DND-41 (cell line): ENCODE data around the gene MRTFA.

Experiments
- ATAC-seq: fragments of 200-7000 bp; cut with Tn5 transposase; 3 replicates; pipeline ENCODE4 v1.9.1; 2021; ENCODE audit warnings: low read depth; ENCODE audit not compliant: insufficient read depth
- DNase-seq: peaks from one replicate; pipeline ENCODE4 v3.0.0-alpha.2; 2020
- H2AFZ ChIP-seq: 2 replicates; pipeline ENCODE4 v1.6.0; 2012; ENCODE audit warnings: low read depth, low read length
- H3K27ac ChIP-seq: 2 replicates; pipeline ENCODE4 v1.5.1; 2012; ENCODE audit warnings: low read length, inconsistent platforms
- H3K27me3 ChIP-seq: fragments of 200-600 bp; sonication (generic); 2 replicates; pipeline ENCODE4 v1.6.0; 2012; ENCODE audit warnings: low read length, mild to moderate bottlenecking, inconsistent platforms; ENCODE audit not compliant: insufficient read depth, poor library complexity
- H3K36me3 ChIP-seq: 2 replicates; pipeline ENCODE4 v1.5.1; 2012; ENCODE audit warnings: low read length, inconsistent platforms; ENCODE audit not compliant: insufficient read depth
- H3K4me1 ChIP-seq: 2 replicates; pipeline ENCODE4 v1.5.1; 2012; ENCODE audit warnings: mild to moderate bottlenecking, low read length; ENCODE audit not compliant: insufficient read depth
- H3K4me2 ChIP-seq: 2 replicates; pipeline ENCODE4 v1.6.0; 2012; ENCODE audit warnings: mild to moderate bottlenecking, moderate library complexity, low read length, inconsistent platforms; ENCODE audit not compliant: insufficient read depth
- H3K4me3 ChIP-seq, 2 experiments: fragments of 200-600 bp in 1 of 2; shearing (Covaris generic) in 1 of 2; 2 replicates each; pipeline ENCODE4 v1.5.1; 2012 to 2016; ENCODE audit warnings: inconsistent platforms in 2 of 2, low read length in 2 of 2, mild to moderate bottlenecking in 2 of 2, low read depth in 1 of 2, moderate library complexity in 1 of 2
- H3K79me2 ChIP-seq: 2 replicates; pipeline ENCODE4 v1.6.0; 2012; ENCODE audit warnings: low read length, inconsistent platforms; ENCODE audit not compliant: insufficient read depth
- H3K9ac ChIP-seq: 2 replicates; pipeline ENCODE4 v1.6.0; 2012; ENCODE audit warnings: low read depth, mild to moderate bottlenecking, inconsistent platforms, low read length, moderate library complexity
- H3K9me3 ChIP-seq: 2 replicates; pipeline ENCODE4 v1.5.1; 2012; ENCODE audit warnings: low read length, moderate library complexity, mild to moderate bottlenecking, inconsistent platforms; ENCODE audit not compliant: insufficient read depth, severe bottlenecking
- H4K20me1 ChIP-seq: 2 replicates; pipeline ENCODE4 v1.6.0; 2012; ENCODE audit warnings: low read length; ENCODE audit not compliant: insufficient read depth
- CTCF ChIP-seq: IDR thresholded peaks from 2 replicates; pipeline ENCODE4 v1.5.1; 2012; ENCODE audit warnings: borderline replicate concordance, low read length, moderate library complexity, mild to moderate bottlenecking; ENCODE audit not compliant: poor library complexity, severe bottlenecking; ENCODE audit errors: extremely low read depth
- EZH2 ChIP-seq: IDR thresholded peaks from 3 replicates; pipeline ENCODE4 v1.6.1; 2012; ENCODE audit warnings: borderline replicate concordance, low read depth, mild to moderate bottlenecking, moderate library complexity, low read length, inconsistent platforms; ENCODE audit not compliant: severe bottlenecking

The MRTFA gene

GRCh38 chr22:40593460-40594273, 42.9 kb downstream of the MRTFA start:
- no peak overlapping the region for H3K4me3 ChIP-seq
- no peak overlapping the region for H2AFZ ChIP-seq
- H3K9me3 ChIP-seq, result no peaks in the 10 kb centered on the region
- no peak overlapping the region for H3K4me2 ChIP-seq
- DNase-seq (no peak), ATAC-seq (no peak)
- TF ChIP-seq EZH2, result no peak
- TF ChIP-seq CTCF, result no peak
- 0 out of 2 replicates have a peak, but pooled peaks cover 2% of the 10 kb centered on the region for H3K36me3 ChIP-seq
- H3K9ac ChIP-seq, result no peak overlapping the region
- H3K27me3 ChIP-seq, result no peaks in the 10 kb centered on the region
- H3K4me1 ChIP-seq, result no peaks in the 10 kb centered on the region
- H4K20me1 ChIP-seq, result peaks cover 33% of the 10 kb centered on the region; the same call in 1 of the 2 replicates
- H3K27ac ChIP-seq, result no peak overlapping the region
- peaks cover 89% of the 10 kb centered on the region for H3K79me2 ChIP-seq

- H3K9ac ChIP-seq, result no peak overlapping the region
- H3K27ac ChIP-seq, result no peak overlapping the region
- no peaks in the 10 kb centered on the region for H3K9me3 ChIP-seq
- no peak overlapping the region for H2AFZ ChIP-seq
- no peak for TF ChIP-seq CTCF
- TF ChIP-seq EZH2, result no peak
- ATAC-seq (no peak), DNase-seq (no peak)
- no peak overlapping the region for H3K4me2 ChIP-seq
- no peak overlapping the region for H3K4me3 ChIP-seq
- H3K27me3 ChIP-seq, result no peaks in the 10 kb centered on the region
- H3K79me2 ChIP-seq, result peaks cover 85% of the 10 kb centered on the region
- H3K4me1 ChIP-seq, result no peaks in the 10 kb centered on the region
- H4K20me1 ChIP-seq, result peaks cover 31% of the 10 kb centered on the region; the same call in 1 of the 2 replicates
- H3K36me3 ChIP-seq, result 0 out of 2 replicates have a peak, but pooled peaks cover 5% of the 10 kb centered on the region
Measured at GRCh38 chr22:40592352-40593113, 44.0 kb downstream of the MRTFA start.

GRCh38 chr22:40588726-40589125, 47.8 kb downstream of the MRTFA start:
- DNase-seq, result no peak
- H3K4me3 ChIP-seq, result no peak overlapping the region
- peaks cover 57% of the 10 kb centered on the region for H3K79me2 ChIP-seq
- no peaks in the 10 kb centered on the region for H3K27me3 ChIP-seq
- peaks cover 10% of the 10 kb centered on the region; the same call in 1 of the 2 replicates for H3K36me3 ChIP-seq
- TF ChIP-seq CTCF (no peak), EZH2 (no peak)
- H3K4me2 ChIP-seq, result no peak overlapping the region
- H3K9me3 ChIP-seq, result no peaks in the 10 kb centered on the region
- no peak overlapping the region for H2AFZ ChIP-seq
- H3K27ac ChIP-seq, result no peak overlapping the region
- no peak for ATAC-seq
- H3K9ac ChIP-seq, result no peak overlapping the region
- no peaks in the 10 kb centered on the region for H3K4me1 ChIP-seq
- peaks cover 4% of the 10 kb centered on the region; the same call in 1 of the 2 replicates for H4K20me1 ChIP-seq
